Neural cell (in vitro differentiated cells): ENCODE results near the gene HOXA2.

Experiments
- CTCF ChIP-seq: fragments of 450-650 bp; IDR thresholded peaks from 2 replicates; pipeline ENCODE4 v1.5.1; 2014; ENCODE audit warnings: antibody characterized with exemption, mild to moderate bottlenecking, moderate library complexity; ENCODE audit not compliant: poor library complexity, severe bottlenecking
- EP300 ChIP-seq: fragments of 450-650 bp; conservative IDR thresholded peaks from 2 replicates; pipeline ENCODE4 v1.6.1; 2014; ENCODE audit warnings: antibody characterized with exemption, mild to moderate bottlenecking, moderate library complexity; ENCODE audit not compliant: poor library complexity, severe bottlenecking
- EZH2 ChIP-seq: fragments of 200-600, 300-800 bp; shearing (Covaris generic), sonication (generic); IDR thresholded peaks from 2 replicates; pipeline ENCODE4 v1.6.1; 2014; ENCODE audit warnings: antibody characterized with exemption, low read length, borderline replicate concordance, mild to moderate bottlenecking; ENCODE audit not compliant: insufficient read depth, poor library complexity, severe bottlenecking
- POLR2AphosphoS5 ChIP-seq: IDR thresholded peaks from 2 replicates; pipeline ENCODE4 v1.6.1; 2012
- RAD21 ChIP-seq: fragments of 450-650 bp; conservative IDR thresholded peaks from 2 replicates; pipeline ENCODE4 v1.6.1; 2014; ENCODE audit warnings: antibody characterized with exemption, mild to moderate bottlenecking, moderate library complexity
- SMC3 ChIP-seq: fragments of 450-650 bp; conservative IDR thresholded peaks from 2 replicates; pipeline ENCODE4 v1.6.1; 2014; ENCODE audit warnings: antibody characterized with exemption, mild to moderate bottlenecking, moderate library complexity; ENCODE audit not compliant: poor library complexity
- TAF1 ChIP-seq: IDR thresholded peaks from 2 replicates; pipeline ENCODE4 v1.6.1; 2012; ENCODE audit warnings: low read depth

GRCh38 chr7:27140126-27140857, 37.8 kb upstream of the HOXA2 start:
- TF ChIP-seq POLR2AphosphoS5 = no peak
- no peak for TF ChIP-seq CTCF
- TF ChIP-seq RAD21 = no peak
- TF ChIP-seq EZH2 = no peak
- TF ChIP-seq EP300 = no peak
- no peak for TF ChIP-seq TAF1
- no peak for TF ChIP-seq SMC3
